Vagina (tissue), 2 donors: ENCODE measurements around the gene C12orf43.

Experiments used
- POLR2A ChIP-seq, 2 donors: fragments of 450-650 bp; IDR thresholded peaks; one replicate each; pipeline ENCODE4 v1.6.1; 2017; ENCODE audit warnings: antibody characterized with exemption in 2 of 2, mild to moderate bottlenecking in 2 of 2, moderate library complexity in 2 of 2
- POLR2AphosphoS5 ChIP-seq, 2 donors: sonication (generic); formaldehyde crosslinking; IDR thresholded peaks; one replicate each; pipeline ENCODE4 v1.9.0; 2017; ENCODE audit warnings: antibody characterized with exemption in 2 of 2, mild to moderate bottlenecking in 2 of 2, low read depth in 1 of 2; ENCODE audit not compliant: insufficient read depth in 1 of 2
- TF ChIP-seq, protein P1 (sequence below), 3 experiments: fragments of 450-650 bp in 2 of 3; fragments of 200-600 bp in 1 of 3; sonication (generic) in 1 of 3; IDR thresholded peaks; one replicate each; pipeline ENCODE4 v1.5.1; 2017 to 2019; ENCODE audit warnings: antibody characterized with exemption in 3 of 3, mild to moderate bottlenecking in 2 of 3, moderate library complexity in 2 of 3

GRCh38 chr12:120983759-120984158, 32.5 kb downstream of the C12orf43 start:
- no peak for TF ChIP-seq POLR2AphosphoS5 (IDR thresholded peaks at IDR 0.05; ENCODE audit: insufficient read depth in 1 of 2, low read depth in 1 of 2)
- TF ChIP-seq, protein P1, sequence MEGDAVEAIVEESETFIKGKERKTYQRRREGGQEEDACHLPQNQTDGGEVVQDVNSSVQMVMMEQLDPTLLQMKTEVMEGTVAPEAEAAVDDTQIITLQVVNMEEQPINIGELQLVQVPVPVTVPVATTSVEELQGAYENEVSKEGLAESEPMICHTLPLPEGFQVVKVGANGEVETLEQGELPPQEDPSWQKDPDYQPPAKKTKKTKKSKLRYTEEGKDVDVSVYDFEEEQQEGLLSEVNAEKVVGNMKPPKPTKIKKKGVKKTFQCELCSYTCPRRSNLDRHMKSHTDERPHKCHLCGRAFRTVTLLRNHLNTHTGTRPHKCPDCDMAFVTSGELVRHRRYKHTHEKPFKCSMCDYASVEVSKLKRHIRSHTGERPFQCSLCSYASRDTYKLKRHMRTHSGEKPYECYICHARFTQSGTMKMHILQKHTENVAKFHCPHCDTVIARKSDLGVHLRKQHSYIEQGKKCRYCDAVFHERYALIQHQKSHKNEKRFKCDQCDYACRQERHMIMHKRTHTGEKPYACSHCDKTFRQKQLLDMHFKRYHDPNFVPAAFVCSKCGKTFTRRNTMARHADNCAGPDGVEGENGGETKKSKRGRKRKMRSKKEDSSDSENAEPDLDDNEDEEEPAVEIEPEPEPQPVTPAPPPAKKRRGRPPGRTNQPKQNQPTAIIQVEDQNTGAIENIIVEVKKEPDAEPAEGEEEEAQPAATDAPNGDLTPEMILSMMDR (IDR thresholded peaks at IDR 0.05) = no peak
- no peak for TF ChIP-seq POLR2A (IDR thresholded peaks at IDR 0.05)
